GM21576 (cell line): Measurements from ENCODE around the gene INPP5D.
"Not testable (repeated sequence)": the region's sequence is repeated elsewhere in the genome, so short reads cannot be mapped to it uniquely, and the experiment has no call there.

Source experiments
- ATAC-seq: cut with Tn5 transposase; IDR thresholded peaks from one replicate; pipeline ENCODE4 v1.9.1; 2021; ENCODE audit warnings: mild to moderate bottlenecking, moderate library complexity; ENCODE audit not compliant: unreplicated experiment

INPP5D gene

DNA sequence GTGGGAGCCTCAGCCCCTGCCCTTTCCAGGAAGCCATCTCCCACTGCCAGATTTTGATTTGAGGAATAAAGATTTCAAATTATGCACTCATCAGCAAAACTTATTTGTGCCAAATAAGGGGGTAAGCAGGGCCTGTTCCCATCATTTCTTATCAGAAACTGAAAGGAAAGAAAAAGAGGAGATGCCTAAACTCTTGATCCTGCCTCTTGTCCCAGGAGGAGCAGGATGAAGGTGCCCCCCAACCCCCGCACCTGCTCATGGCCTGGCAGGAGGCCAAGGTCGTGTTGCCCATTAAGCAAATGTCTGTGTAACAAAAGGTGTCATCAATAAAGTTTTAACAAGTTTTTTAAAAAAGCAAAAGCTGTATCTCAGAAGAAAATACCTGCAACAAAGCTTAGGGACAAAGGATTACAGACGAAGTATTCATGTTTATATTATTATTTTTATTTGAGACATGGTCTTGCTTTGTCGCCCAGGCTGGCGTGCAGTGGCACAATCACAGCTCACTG lies 80.0 kb downstream of the INPP5D start:
- no peak for ATAC-seq

DNA sequence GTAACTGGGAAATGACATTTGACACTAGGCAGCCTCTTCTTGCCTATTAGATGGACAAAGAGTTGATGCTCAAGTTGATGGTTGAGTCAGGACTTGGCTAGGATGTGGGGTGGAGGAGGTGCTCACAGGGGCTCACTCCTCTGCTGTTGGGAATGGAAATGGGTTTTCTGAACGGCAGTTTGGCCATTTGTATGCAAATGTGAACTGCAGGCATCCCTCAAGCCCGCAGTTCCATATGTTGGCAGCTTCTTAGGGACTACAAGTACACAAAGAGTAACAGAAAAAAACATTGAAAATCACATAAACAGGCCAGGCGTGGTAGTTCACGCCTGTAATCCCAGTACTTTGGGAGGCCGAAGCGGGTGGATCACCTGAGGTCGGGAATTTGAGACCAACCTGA lies 80.8 kb downstream of the INPP5D start:
- ATAC-seq, result no peak

DNA sequence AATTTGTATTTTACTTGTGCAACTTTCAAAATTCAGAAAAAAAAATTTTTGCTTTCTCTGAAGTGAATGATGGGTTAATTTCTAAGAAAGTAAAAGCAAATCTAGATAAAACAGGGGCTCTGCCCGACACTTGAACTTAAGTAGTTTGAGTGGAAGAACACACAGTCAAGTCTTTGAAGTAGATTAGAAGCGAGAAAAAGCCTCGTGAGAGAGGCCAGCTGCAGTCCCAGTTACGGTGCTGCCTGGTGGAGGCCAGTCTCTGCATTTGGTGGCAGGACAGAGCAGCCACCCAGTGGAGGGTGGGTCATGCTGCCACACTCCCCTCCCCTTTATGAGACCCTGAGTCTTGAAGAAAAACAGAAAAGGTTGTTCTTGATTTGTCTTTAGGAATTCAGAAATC lies 81.8 kb downstream of the INPP5D start:
- no peak for ATAC-seq

DNA sequence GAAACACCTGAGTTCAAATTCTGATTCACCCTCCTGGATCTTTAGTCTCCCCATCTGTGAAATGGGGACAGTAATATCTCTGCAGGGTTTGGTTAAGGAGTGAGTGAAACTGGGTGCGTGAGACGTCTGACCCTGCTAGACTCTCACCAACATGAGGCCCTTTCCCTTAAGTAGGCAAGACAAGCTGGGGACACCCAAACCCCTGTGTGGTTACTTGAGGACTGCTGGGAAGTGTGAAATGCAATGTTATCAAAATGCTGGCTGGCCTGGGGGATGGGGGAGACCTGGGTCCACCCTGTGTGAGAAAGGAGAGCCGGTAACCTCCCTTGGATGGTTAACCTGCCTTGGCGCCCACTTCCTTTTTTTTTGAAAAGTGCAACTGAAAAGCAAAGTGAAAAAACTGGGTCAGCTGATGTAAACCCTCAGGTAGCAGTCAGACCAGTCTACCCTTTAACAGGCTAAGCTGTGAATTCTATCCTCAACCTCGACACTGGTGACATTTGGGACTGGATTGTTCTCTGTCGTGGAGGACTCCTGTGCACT lies 82.3 kb downstream of the INPP5D start:
- ATAC-seq, result peak; percentile 78

DNA sequence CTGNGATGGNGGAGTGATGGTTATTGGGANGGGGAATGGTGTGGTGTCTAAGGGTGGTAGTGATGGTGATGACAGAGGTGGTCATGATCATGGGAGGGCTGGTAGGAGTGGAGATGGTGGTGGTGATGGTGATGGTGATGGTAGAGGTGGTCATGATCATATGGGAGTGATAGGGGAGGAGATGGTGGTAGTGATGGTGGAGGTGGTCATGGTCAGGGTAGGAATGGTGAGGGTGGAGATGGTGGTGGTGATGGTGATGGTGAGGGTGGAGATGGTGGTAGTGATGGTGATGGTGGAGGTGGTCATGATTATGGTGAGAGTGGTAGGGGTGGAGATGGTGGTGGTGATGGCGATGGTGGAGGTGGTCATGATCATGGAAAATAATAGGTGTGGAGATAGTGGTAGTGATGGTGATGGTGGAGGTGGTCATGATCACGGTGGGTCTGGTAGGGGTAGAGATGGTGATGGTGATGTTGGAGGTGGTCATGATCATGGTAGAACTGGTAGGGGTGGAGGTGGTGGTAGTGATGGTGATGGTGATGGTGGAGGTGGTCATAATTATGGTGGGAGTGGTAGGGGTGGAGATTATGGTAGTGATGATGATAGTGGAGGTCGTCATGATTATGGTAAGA lies 83.7 kb downstream of the INPP5D start:
- no peak for ATAC-seq

DNA sequence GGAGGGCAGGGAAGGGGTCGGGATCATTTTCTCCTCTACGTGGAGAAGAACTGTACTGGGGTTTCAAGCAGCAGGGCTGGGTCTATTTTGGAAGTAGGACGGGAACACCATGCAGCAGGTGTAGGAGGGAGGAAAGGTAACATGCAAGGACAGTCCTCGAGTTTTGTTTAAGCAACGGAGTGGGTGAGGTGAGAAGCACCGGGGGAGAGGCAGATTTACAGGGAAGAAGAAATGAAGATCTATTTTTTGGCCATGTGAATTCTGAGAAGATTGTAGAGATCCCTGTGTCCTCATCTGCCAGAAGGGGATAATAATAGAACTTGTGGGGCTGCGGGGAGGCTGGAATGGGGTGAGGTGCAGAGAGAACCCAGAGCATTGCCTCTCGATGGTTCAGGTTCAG lies 85.6 kb downstream of the INPP5D start:
- ATAC-seq, result no peak

DNA sequence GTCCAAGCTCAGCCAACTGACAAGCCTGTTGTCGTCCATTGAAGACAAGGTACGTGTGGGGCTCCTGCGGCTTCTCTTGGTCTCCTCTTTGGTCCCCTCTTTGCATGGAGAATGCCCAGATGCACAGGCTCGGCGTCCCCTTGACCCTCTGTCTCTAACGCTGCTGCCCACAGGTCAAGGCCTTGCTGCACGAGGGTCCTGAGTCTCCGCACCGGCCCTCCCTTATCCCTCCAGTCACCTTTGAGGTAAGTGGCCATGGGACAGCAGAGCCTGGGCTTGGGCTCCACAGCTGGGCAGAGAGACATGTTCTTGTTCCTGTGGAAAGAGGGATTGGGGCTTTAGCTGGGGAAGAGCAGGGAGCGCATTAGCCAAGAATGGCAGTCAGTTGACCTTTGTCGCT lies 86.1 kb downstream of the INPP5D start:
- no peak for ATAC-seq

DNA sequence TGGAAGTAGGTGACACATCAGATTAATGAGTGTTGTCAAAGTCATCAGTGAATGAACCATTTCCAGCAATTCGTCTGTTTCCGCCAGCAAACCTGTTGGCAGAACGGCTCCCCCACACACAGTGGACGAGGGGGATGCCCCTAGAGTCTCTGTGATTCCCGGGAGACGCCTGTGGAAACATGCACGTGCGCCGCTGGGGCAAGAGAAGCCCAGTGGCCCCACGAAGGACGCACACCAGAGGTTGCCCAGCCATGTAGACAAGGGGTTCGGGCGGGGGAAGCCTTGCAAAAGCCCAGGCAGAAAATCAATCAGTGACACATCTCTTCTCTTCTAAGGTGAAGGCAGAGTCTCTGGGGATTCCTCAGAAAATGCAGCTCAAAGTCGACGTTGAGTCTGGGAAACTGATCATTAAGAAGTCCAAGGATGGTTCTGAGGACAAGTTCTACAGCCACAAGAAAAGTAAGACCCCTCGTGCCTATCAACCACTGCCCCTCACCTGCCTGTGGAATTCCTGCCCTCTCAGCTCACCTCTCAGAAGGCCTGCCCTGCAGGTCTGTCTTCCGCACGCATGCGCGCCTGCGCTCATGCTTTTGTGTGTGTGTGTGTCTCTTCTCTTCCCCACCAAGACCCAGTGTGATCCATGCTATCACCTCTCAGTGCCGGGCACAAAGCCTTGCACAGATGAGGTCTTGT lies 87.1 kb downstream of the INPP5D start:
- no peak for ATAC-seq

DNA sequence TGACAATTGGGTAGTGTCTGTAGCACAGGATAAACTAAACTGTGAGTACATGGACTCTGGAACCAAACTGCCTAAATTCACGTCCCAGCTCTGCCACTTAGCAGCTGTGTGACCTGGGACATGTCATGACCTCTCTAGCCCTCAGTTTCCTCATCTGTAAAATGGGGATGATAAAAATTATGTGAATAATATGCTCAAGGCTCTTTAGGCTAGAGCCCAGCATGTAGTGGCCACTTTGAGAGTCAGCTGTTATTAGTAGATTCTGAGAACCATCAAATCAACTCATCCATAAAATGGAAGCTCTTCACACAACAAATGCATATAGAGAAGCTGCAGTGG lies 87.7 kb downstream of the INPP5D start:
- ATAC-seq, result no peak

DNA sequence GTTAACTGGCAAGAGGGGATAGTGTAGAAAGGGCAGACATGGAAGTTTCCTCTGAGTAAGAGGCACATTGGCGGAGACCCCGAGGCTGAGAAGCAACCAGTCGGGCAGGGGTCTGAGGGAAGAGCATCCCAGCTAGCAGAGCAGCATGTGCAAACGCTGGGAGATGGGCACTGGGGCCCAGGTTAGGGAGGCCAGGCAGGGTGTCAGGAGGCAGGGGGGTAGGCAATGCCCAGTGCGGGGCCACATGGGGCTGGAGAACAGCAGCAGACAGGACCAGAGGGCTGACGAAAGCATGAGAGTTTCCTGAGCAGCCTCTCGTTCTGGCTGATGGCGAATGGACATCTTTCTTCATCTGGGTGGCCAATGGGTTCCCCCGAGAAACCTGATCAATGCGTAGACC lies 88.2 kb downstream of the INPP5D start:
- ATAC-seq, result no peak

DNA sequence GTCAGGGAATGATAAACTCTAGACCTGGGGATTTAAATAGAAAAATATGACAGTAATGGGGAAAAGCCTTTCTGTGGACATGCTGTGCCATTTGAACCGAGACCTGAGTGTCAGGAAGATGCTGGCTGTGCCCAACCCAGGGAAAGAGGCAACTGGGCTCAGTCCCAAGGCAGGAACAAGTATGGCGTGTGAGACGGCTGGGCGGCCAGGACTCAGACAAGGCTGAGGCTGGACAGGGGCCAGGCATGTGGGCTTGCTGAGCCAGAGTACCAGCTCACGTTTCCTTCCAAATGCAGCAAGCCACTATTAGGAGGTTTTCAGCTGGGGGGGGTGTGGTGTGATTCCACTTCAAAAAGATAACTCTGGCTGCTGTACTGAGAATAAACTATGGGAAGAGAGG lies 92.4 kb downstream of the INPP5D start:
- no peak for ATAC-seq

DNA sequence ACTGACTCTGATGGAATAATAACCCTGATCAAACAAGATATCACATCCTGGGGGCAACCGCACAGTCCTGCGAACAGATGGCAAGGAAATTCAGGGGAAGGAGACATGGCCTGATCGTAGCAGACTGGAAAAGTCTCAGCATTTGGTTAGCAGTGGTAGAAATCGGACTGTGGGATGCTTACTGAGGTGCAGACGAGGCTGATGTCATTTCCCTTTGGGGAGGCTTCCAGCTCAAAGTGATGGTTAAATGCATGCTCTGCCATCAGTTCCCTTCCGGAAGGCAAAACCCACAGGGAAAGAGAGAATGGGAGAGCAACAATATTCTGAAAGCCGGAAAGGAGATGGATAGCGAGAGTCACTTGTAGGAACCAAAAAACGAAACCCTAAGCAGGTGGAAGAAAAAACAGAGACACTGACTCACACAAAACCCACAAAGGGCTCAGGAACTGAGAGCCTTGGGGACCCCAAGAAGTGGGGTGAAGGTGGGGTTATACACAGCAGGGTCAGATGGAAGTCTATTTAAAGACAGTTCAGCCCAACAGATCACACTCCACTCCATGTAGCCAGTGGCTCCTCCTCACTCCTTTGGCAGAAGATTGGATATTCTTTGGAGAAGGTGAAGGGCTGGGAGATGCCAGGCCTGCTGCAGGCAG lies 93.1 kb downstream of the INPP5D start:
- ATAC-seq, result no peak

DNA sequence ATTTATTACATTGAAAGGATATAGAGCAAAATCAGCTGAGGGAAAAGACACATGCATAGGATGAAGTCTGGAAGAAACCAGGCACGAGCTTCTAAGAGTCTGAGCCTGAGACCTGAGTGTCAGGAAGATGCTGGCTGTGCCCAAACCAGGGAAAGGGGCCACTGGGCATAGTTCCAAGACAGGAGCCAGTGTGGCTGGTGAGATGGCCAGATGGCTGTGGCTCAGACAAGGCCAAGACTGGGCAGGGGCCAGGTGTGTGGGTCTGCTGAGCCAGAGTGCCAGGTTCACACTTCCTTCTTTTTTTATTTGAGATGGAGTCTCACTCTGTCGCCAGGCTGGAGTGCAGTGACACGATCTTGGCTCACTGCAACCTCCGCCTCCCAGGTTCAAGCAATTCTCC lies 95.9 kb downstream of the INPP5D start:
- ATAC-seq, result no peak

DNA sequence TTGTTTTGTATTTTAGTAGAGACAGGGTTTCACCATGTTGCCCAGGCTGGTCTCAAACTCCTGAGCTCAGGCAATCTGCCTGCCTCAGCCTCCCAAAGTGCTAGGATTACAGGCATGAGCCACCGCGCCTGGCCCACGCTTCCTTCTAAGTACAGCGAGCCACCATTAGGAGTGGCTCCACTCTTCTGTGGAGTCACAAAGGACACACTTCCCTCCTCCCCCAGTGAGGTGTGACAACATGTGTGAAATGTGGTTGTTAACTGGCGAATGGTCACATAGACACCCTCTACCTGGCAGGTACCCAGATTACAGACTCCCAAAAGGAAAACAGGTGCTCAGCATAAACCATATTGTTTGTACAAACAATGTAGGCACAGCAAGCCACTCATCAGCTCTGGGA lies 96.3 kb downstream of the INPP5D start:
- ATAC-seq, result not testable (repeated sequence)

DNA sequence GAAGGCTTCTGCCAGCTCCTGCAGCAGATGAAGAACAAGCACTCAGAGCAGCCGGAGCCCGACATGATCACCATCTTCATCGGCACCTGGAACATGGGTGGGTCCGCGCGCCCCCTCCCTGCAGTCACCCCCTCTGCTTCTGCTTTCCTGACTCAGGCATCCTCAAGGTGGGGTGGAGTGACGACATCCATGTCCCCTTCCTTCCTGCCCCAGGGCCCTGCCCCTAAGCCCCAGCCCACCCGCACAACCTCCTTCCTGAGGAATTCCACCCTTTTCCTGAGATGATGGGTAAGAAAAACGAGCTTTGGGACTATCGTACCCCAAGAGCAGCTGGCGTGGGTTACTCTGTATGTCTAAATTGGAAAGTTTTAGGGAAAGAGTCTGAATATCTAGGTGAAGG lies 101.6 kb downstream of the INPP5D start:
- ATAC-seq, result no peak

DNA sequence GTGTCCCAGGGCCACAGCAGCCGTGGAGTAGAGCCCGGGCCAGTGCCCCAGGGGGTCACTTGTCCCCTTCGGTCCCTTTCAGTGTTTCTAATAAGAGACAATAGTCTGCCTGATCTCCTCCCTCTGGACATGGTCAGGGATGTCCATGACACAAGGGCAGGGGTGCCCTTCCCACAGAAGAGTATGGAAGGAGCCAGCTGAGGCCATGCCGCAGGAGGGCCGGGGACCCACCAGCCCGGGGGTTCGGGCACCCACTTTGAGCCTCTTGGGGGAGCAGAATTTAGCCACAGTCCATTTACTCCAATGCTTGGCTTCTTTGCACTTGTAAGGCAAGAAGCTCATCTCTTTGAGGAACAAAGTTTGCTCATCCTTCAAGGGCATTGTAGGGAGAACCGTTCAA lies 102.6 kb downstream of the INPP5D start:
- no peak for ATAC-seq

DNA sequence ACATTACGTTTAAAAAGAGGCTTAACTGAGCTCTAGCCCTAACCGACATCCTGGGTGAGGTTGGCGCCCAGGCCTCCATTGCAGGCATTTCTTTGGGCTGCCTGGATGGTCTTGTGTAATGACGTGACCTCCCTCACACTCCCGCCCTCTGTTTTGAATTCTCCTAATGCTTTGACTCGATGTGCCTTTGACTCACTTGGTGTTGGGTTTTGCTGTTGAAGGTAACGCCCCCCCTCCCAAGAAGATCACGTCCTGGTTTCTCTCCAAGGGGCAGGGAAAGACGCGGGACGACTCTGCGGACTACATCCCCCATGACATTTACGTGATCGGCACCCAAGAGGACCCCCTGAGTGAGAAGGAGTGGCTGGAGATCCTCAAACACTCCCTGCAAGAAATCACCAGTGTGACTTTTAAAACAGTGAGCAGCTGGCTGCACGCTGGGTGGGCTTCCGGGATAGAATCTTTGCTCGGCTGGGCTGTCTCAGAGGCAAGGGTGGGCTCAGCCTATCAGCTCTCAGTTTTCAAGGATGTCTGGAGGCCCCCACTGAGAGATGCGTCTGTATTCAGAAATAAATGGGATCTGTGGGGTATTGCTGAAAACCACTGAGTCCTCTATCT lies 103.5 kb downstream of the INPP5D start:
- ATAC-seq, result no peak

DNA sequence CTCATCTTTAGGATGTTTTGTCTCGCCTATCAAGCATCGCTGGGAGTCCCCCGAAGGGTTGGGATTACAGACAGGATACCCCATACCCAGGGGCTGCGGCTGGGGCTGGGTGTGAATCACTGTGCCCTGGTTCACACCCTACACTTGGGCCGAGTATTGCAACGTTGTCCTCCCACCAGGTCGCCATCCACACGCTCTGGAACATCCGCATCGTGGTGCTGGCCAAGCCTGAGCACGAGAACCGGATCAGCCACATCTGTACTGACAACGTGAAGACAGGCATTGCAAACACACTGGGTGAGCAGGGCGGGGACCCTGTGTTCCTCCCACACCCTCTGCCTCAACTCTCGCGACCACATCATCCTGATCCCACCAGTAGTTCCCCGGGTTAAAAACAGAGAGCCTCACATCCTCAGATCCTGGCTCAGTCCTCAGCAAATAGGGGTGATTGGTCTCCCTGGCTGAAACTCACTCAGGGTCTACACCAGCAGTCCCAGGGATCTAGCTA lies 104.0 kb downstream of the INPP5D start:
- ATAC-seq, result no peak

DNA sequence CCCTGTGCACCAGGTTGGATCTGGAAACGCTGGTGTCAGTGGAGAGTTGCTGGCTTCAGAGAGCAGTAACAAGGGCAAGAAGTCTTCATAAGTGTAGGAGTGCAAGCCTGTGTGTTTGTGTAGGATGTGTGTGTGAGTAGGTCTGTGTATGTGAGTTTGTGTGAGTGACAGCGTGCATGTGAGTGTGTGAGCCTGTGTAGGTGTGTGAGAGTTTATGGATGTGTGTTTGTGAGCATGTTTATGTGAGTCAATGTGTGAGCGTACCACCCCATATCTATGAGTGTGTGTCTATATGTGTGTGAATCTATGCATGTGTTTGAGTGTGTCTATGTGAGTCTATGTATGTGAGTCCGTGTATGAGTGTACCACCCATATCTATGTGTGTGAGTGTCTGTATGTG lies 104.8 kb downstream of the INPP5D start:
- ATAC-seq, result no peak

DNA sequence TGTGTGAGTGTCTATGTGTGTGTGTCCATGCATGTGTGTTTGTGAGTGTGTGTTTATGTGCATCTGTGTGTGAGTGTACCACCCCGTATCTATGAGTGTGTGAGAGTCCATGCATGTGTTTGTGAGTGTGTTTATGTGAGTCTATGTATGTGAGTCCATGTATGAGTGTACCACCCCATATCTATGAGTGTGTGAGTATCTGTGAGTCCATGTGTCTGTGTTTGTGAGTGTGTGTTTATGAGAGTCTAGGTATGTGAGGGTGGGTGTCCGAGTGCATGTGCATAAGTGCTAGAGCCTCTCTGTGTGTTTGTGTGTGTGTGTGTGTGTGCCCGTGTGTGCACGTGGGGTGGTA lies 105.4 kb downstream of the INPP5D start:
- no peak for ATAC-seq

DNA sequence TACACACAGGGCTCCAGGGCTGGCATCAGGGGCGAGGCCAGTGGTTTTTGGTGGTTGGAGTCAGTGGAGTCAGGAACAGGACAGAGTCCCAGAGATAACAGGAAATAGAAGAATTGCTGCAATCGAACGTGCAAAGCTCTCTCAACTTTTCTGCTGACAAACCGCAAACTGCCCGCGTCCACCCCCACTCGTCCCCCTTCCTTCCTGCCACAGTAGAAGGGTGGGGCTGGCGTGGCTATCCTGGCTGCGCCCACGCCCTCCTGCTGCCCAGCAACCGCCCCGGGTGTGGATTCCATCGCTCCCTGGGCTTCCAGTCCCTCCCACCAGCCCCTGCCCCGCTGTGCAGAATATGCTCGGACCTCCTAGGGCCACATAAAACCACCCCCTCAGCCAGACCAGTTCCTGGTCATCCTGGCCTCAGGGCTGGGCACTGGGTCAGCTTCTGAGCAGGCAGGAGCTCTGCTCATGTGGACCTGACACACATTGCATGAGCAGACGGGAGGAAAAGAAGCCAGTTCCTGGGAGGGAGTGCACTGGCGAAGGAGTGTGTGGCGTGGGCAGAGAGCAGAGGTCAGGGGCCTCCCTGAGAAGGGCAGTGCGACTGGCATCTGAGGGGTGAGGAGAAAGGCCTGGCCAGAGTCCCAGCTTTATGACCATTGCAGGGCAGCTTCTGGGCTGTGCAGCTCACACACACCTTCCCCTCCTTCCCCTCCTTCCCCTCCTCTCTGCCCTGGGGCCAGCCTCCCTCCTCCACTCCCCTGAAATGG lies 105.9 kb downstream of the INPP5D start:
- ATAC-seq, result no peak
